ENCODE results near the gene TMEM121.

- no peak for TF ChIP-seq CTCF (optimal IDR thresholded peaks at IDR 0.05 in 1 of 3, IDR thresholded peaks at IDR 0.05 in 1 of 3, conservative IDR thresholded peaks at IDR 0.05 in 1 of 3; ENCODE audit: extremely low read depth in 1 of 3, insufficient read depth in 2 of 3, low read length in 3 of 3)
- peak; percentile 70 for TF ChIP-seq EZH2 (IDR thresholded peaks at IDR 0.05; ENCODE audit: low read length)
Measured at GRCh38 chr14:105525861-105526775, at the start of gene TMEM121.

All from keratinocyte (primary cell).